ENCODE data around the gene EBF4.
A peak's percentile ranks its signal among the peaks of the same experiment; 100 is the strongest.

EBF4 gene

GRCh38 chr20:2761885-2762284, 69.3 kb downstream of the EBF4 start:
- Histone ChIP-seq H3K36me3 (ENCODE audit: control insufficient read depth, insufficient read depth, low read length) (no peaks in the 10 kb centered on the region), H3K4me1 (no peaks in the 10 kb centered on the region), H3K9me3 (ENCODE audit: control insufficient read depth, low read length) (no peaks in the 10 kb centered on the region), H3K4me3 (ENCODE audit: low read depth, low read length) (no peak overlapping the region), H3K79me2 (no peaks in the 10 kb centered on the region), H2AFZ (no peak overlapping the region), H3K9ac (no peak overlapping the region), H3K27ac (no peak overlapping the region), H3K4me2 (ENCODE audit: low read length) (no peak overlapping the region), H3K27me3 (ENCODE audit: control insufficient read depth, insufficient read depth, low read length) (no peaks in the 10 kb centered on the region)
- TF ChIP-seq CTCF (IDR thresholded peaks at IDR 0.05): no peak

DNA sequence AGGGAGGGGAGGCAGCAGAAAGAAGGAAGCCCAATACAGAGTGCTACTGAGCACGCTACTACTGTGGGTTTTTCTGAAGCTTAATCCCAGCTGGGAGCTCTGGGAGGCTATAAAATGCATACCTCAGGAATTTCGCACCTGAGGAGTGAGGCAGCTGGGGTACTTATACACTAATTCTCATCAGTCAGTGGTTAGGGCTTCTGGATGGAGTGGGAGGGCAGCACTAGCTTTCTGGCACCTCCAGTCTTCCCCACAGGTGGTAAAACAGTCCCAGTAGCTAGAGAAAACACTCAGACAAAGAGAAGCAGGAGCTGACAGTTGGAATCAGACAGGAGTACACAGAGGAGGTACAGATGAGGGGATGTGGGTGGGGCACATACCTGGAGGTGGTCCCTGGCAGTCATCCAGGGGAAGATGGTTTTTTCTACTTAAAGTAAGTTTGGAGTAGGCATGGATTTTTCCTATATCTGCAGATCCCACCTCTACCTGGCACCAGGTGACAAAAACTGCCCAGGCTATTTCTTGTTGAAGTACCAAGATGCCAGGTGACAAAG, 70.1 kb downstream of the EBF4 start:
- Histone ChIP-seq H3K27me3 (ENCODE audit: control insufficient read depth, insufficient read depth, low read length) (no peaks in the 10 kb centered on the region), H3K4me3 (ENCODE audit: low read depth, low read length) (no peak overlapping the region), H3K9me3 (ENCODE audit: control insufficient read depth, low read length) (no peaks in the 10 kb centered on the region), H3K79me2 (no peaks in the 10 kb centered on the region), H3K4me2 (ENCODE audit: low read length) (no peak overlapping the region), H2AFZ (no peak overlapping the region), H3K4me1 (no peaks in the 10 kb centered on the region), H3K9ac (no peak overlapping the region), H3K36me3 (ENCODE audit: control insufficient read depth, insufficient read depth, low read length) (no peaks in the 10 kb centered on the region), H3K27ac (no peak overlapping the region)
- TF ChIP-seq CTCF (IDR thresholded peaks at IDR 0.05): no peak

- Histone ChIP-seq H2AFZ (no peak overlapping the region), H3K27ac (no peak overlapping the region), H3K9ac (no peak overlapping the region), H3K36me3 (ENCODE audit: control insufficient read depth, insufficient read depth, low read length) (no peaks in the 10 kb centered on the region), H3K4me3 (ENCODE audit: low read depth, low read length) (no peak overlapping the region), H3K4me1 (peaks cover under 1% of the 10 kb centered on the region), H3K79me2 (no peaks in the 10 kb centered on the region), H3K9me3 (ENCODE audit: control insufficient read depth, low read length) (no peaks in the 10 kb centered on the region), H3K4me2 (ENCODE audit: low read length) (no peak overlapping the region), H3K27me3 (ENCODE audit: control insufficient read depth, insufficient read depth, low read length) (no peaks in the 10 kb centered on the region)
- TF ChIP-seq CTCF (IDR thresholded peaks at IDR 0.05): no peak
Observed at GRCh38 chr20:2763186-2763585, 70.6 kb downstream of the EBF4 start.

DNA sequence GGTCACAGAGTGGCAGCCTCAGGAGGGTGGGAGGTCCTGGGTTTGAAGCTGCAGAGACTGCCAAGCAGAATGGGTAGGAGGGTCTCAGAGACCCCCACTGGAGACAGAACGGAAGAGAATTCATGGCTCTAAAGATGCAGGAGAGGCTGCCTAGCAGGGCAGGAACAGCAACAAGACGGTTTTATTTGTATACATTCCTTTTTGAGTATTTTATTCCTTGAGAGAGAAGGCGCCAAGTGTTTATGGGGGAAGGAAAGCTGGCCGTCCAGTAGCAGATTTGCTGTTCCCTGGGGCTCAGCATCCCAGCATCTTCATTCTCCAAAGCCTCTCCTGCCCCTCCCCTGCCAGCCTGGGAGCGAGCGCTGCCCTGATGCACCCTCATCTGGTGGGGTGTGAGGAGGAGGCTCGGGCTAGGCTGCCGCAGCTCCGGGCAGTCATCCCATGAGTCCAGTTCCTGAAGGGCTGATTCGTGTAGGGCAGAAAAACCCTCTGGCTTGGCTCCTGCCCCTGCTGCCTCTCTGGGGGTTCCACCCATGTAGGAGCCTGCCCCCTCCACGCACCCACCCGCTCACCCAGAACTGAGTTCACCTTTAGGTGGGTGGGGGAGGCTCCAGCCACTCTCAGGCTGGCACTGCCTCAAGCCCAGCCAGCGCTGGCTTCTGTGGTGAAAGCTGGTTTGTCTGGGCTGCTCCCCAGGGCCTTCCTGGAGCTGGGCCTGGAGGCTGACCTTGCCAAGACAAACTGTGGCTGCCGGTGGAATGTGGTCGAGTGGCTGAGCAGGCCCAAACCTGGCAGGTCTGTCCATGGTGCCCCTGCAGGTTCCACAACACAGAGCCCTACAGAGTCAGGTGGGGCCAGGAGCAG, 75.4 kb downstream of the EBF4 start:
- H3K27me3 ChIP-seq (ENCODE audit: control insufficient read depth, insufficient read depth, low read length): no peaks in the 10 kb centered on the region
- no peaks in the 10 kb centered on the region for H3K79me2 ChIP-seq
- H3K36me3 ChIP-seq (ENCODE audit: control insufficient read depth, insufficient read depth, low read length): no peaks in the 10 kb centered on the region
- H2AFZ ChIP-seq: peak overlapping the region; percentile 44
- H3K4me2 ChIP-seq (ENCODE audit: low read length): no peak overlapping the region
- TF ChIP-seq CTCF (IDR thresholded peaks at IDR 0.05): no peak
- H3K9ac ChIP-seq: no peak overlapping the region
- H3K4me3 ChIP-seq (ENCODE audit: low read depth, low read length): no peak overlapping the region
- no peaks in the 10 kb centered on the region for H3K9me3 ChIP-seq (ENCODE audit: control insufficient read depth, low read length)
- peaks cover 4% of the 10 kb centered on the region for H3K4me1 ChIP-seq
- H3K27ac ChIP-seq: no peak overlapping the region
